ENCODE results near the gene ZNF683.
A peak's percentile ranks its signal among the peaks of the same experiment; 100 is the strongest.
"Not testable (repeated sequence)": the region's sequence is repeated elsewhere in the genome, so short reads cannot be mapped to it uniquely, and the experiment has no call there.

Gene ZNF683

DNA sequence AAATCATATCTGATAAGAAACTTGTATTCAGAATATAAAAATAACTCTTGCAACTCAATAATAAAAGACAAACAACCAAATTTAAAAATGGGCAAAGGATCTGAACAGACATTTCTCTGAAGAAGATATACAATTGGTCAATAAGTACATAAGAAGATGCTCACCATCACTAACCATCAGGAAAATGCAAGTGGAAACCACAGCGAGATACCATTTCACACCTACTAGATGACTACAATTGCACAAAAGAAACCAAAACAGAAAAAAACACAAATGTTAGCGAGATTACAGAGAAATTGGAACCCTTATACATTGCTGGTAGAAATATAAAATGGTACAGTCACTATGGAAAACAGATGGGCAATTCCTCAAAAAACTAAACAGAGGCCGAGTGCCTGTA lies 11.5 kb upstream of the ZNF683 start:
- DNase-seq: no peak

DNA sequence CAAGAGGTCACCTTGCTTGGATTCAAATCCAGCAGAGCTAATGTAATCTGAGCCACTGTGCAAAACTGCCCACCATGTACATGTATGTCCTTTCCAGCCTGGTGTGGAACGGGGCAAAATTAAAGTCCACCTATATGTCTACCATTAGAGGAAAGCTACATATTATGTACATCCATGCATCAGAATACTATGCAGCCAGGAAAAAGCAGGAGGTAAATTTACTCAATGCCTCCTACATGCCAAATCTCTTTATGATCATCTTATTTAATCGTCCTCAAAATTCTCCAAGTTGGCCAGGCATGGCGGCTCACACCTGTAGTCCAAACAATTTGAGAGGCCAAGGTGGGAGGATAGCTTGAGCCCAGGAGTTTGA lies 6.3 kb upstream of the ZNF683 start:
- no peak for DNase-seq

DNA sequence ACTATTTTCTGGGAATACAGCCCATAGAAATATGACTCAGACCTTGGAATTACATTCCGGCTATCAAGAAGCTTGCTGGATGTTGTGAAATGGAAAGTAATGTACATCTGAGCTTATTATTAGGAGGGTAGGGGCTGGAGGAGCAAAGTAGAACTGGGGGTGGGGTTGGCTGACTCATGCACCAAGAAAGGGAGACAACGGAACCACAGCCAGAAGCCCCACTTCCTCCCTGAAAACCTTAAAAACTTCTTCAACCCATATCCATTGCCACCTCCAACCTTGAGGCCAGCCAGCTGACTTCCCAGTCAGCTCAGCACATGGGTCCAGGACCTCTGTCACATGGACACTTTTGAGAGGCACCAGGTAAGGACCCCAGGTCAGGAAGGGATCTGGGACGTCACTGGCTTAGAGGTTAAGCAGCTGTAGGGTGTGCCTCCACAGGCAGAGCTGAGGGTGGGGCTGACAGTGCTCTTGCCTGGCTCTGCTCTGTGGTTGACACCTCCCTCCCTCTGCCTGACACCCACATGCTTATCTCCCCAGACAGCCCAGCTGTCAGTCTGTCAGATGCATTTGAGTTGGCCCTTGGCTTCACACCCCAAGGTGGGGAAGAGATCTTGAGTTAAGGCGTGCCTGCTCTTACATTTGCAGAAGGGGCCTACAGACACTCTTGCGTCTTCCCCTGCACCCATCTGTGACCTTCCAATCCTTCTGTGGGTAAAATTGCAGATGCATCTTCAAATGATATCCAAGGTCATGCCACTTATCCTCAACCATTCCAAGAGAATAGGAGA lies 5.7 kb upstream of the ZNF683 start:
- no peak for DNase-seq

DNA sequence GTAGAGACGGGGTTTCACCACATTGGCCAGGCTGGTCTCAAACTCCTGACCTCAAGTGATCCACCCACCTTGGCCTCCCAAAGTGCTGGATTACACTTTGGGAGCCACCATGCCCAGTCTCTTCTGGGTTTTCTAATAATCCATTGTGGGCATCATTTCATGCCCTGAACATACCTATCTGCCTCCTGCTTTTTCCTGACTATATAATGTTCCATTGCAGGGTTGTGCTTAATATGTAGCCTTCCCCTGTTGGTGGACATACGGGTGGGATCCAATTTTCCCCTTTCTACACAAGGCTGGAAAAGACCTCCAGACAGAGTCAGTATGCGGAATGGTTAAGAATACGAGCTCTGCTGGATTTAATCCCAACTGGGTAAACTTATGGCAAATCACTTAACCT lies 3.5 kb upstream of the ZNF683 start:
- no peak for DNase-seq

DNA sequence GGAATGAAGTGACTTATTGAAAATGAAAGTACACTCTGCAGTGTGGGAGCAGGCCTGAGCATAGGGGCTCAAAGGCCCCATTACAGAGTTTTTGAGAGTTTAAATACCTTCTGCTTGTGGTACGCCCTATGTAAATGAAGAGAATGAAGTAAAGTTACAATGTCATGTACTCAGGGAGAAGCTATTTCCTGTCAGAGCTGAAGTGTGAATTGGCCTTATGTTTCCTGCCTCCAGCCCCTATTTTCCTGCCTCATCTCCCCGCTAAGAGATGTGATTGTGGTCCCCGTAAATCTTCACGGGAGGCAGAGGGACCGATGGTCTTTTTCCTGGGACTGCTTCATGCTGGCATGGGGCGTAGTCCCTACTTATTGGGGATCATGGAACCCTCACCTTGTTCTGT lies 2.5 kb upstream of the ZNF683 start:
- no peak for DNase-seq

DNA sequence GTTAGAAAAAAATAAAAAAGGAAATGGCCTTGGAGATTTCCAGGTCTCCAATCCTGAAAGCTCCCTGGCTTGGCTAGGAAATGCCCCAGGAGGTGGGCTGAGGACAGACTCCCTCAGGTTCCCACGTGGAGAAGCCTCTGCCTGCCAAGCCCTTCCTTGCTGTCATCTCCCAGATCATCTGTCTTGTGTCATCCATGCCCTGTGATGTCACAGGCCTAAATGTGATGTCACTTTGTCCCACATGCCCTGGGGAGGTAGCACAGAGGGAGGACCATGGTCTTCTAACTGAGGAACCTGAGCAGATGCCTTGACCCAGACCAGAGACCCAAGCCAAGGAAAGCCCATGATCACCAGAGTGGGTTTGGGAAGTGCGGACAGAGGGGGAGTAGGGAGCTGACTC lies 1.8 kb upstream of the ZNF683 start:
- DNase-seq: not testable (repeated sequence)

DNA sequence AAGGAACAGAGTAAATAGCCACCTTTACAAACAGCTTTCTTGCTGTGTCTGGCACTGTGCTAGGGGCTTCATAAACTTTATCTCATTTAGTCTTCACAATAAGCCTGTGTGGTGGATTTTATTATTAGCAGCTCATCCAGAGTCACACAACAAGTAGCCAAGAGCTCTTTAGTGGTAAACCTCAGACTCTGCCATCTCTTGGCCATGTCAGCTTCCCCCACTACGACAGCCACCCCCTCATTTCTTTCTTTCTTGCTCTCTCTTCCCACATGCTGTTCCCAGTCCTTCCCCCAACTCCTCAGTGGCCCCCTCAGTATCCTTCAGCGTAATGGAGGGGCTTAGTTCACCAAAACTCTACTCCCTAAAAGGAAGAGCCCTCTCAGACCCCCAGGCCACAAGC lies 1.2 kb upstream of the ZNF683 start:
- no peak for DNase-seq

DNA sequence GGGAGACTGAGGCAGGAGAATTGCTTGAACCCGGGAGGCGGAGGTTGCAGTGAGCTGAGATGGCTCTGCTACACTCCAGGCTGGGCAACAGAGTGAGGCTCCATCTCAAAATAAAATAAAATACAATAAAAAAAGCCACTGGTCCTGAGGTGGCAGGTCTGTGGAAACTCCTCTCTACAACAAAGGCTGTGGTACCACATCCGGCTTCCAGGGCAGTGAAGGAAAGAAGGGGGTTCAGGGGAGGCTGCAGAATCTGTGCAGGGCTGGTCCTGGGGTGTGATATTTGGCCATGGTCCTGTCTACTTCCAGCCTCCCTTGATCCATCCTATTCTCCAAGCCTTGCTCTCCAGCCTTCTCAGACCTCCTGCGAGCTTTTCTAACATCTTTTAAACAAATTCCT lies 731 bp upstream of the ZNF683 start:
- DNase-seq: no peak

DNA sequence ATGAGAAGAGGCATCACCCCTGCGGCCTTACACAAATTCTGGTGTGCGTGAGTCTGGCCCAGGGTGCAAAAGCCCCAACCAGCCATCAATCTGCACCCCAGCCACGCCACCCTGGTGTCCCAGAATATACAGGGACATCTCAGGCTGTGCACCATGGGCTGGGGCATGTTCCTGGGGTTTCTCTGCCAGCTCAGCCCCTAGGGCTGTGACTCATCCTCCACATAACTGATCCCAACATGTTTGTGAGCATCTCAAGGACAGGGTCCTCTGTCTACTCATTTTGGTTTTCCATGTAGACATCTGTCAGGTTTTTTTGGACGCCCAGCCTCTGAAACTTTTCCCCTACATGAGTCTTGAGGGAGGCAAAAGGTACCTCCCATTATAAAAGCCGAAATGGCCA lies 511 bp downstream of the ZNF683 start:
- DNase-seq: no peak

DNA sequence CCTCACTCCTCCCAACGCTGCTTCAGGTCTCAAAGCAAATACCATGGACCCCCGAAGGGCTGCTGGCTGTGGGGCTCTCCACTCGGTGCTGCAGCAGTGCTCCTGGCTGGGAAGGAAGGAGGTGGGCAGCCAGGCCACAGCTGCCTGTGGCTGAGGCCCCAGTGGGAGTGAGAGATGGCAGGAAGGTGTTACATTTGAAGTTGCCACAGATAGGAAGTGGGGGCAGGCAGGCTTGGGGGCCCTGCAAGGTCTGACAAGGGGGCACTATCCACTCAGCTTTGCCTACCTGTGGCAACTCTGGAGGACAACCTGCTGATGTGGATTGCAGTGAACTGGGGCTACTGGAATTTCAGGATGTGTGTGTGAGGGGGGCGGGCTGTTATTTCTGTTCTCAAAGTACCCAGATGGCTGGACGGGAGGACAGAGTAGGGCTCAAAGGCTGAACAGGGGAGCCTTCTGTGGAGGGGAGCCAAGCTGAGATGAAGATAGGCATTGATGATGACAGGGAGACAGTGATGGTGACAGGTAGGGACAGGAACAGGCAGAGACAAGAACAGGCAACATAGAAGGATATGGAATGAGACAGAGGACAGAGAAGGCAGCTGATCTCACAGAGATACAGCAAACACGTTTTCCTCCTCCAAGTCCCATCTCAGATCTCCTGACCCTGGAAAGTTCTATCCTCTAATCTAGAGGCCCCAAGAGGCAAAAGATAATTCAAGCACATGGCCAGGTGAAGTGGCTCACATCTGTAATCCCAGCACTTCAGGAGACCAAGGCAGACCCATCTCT lies 1.8 kb downstream of the ZNF683 start:
- DNase-seq: no peak

DNA sequence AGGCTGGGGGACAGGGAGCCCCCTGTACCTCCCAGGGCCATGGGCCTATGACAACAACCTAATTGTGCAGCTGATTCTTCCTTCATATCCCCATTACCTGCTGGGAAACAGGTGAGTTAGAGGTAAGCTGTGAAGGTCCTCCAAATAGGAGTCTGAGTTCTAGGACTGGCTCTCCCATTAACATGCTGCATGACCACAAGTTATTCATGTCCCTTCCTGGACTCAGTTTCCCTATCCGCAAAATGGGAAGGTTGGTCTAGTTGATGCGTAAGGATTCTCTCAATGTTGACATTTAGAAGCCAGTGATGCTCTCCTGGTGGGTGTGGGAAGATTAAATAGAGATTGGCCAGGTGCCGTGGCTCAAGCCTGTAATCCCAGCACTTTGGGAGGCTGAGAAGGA lies 4.1 kb downstream of the ZNF683 start:
- DNase-seq: no peak

DNA sequence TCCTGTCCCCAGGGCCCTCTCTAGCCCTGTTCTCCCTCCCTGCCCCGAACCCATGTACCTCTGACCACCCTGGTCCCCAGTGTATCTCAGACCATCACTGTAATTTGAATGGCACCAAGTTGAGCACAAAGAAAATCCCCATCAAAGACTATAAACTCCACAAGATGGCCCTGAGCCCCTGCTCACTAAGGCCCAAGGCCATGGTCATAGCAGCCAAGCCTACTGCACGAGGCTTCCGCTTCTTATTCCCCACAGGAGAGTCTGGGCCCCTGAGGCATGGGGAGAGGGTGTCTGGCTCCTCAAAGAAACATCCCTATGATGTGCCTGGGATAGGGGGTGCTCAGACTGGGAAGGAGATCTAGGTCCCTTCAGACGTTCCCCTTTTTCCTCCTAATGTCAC lies 4.5 kb downstream of the ZNF683 start:
- DNase-seq: no peak

DNA sequence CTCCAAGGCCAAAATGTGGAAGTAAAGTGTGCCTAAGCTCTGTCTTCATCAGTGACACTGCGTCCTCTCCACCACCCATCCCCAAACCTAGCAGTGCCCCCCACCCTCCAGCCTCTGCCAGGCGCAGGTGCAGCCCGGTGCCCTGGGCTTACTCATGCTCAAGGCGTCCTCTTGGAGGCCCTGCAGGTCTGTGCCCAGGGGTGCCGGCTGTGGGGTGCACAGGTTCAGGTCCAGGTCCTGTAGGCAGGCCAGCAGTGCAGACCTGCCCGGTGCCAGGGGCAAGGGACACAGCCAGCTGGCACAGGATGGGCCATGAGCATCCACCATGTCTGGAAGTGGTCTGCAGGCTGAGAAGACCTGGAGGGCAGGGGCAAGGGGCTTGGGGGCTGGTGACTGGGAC lies 5.1 kb downstream of the ZNF683 start:
- no peak for DNase-seq

DNA sequence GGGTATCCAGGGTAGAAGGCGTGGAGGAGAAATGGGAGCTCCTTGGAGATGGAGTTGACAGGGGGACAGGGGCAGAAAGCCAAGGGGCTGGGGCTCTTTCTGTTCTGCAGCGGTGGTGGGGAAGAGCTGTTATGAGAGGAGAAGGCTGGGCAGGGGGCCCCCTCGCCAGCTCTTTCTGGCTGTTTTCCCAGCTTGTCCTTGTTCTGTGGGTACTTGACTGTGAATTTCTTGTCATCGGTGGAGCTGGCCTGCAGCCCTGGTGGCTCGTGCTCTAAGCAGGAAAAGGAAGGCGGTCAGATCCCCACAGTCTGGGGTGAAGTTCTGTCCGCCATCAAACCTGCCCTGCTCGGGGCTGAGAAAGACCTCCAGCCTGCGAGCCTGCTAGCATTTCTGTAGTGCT lies 7.6 kb downstream of the ZNF683 start:
- no peak for DNase-seq

DNA sequence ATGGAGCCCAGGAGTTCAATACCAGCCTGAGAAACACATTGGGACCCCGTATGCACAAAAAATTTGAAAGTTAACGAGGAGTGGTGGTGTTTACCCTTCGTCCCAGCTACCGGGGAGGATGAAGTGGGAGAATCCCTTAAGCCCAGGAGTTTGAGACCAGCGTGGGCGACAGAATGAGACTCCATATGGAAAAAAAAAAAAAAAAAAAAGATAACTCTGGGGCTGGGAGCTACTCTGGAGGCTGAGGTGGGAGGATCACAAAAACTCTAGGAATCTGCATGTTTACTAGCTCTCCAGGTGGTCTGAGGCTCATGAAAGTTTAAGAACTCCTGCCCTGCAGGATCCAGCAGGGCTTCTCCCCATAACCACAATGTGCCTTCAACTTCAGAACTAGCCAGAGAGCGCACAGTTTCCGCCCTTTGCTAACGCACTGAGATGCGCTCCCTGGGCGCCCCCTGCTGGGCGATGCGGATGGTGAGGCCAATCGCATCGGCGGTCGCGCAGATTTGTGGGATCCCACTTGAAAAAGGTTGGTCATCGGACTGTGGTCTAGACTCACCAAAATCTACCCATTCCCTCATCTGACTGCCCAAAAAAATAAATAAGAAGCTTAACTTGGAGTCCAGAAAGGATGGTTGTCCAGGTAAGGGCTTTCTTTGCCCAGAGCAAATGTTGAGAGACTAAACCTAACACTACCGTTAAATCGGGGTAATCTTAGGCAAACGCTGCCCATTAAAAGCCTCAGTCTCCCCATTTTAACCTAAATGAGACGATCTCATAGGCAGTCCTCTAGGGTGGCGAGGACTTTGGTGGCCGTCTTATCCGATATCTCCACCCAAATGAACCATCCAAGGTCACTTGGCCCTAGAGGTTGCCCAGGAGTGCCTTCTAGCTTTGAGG lies 8.8 kb downstream of the ZNF683 start:
- DNase-seq: peak; percentile 48

DNA sequence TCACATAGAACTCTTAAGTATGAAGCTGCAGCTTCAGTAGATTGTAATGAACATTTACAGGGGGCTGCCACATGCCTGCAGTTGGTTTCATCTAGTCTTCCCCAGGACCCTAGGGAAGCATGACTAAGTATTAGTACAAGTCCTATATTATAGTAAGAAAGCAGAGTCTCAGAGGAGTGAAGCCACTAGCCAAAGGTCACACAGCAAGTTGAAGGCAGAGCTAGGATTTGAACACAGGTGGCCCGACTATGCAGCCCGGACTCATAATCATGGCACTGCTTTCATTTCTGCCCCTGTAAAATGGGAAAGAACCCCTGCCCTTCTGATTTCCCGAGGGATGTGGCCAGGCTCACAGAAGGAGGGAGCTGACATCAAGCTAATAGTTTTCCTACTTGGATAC lies 10.2 kb downstream of the ZNF683 start:
- DNase-seq: no peak

DNA sequence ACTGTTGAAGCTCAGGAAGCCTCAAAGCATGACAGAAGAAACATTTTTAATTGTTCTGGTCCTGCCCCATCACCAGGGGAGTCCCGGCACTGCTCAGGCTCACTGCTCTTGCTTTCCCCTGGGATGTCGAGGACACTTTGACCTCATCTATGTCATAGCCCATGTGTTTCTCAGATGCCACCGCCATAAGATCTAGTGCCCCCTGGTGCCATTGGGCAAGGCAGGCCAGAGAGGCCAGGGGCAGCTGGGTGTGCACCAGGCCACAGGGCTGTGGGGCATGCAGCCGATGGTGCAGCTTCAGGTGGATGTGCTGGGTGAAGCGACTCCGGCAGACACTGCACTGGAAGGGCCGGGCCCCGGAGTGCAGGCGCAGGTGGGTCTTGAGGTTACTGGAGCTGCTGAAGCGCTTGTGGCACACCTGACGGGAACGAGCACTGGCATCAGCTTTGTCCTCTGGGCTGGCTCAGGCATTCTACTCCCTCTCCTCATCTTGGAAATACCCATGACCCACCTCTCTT lies 10.9 kb downstream of the ZNF683 start:
- DNase-seq: no peak

DNA sequence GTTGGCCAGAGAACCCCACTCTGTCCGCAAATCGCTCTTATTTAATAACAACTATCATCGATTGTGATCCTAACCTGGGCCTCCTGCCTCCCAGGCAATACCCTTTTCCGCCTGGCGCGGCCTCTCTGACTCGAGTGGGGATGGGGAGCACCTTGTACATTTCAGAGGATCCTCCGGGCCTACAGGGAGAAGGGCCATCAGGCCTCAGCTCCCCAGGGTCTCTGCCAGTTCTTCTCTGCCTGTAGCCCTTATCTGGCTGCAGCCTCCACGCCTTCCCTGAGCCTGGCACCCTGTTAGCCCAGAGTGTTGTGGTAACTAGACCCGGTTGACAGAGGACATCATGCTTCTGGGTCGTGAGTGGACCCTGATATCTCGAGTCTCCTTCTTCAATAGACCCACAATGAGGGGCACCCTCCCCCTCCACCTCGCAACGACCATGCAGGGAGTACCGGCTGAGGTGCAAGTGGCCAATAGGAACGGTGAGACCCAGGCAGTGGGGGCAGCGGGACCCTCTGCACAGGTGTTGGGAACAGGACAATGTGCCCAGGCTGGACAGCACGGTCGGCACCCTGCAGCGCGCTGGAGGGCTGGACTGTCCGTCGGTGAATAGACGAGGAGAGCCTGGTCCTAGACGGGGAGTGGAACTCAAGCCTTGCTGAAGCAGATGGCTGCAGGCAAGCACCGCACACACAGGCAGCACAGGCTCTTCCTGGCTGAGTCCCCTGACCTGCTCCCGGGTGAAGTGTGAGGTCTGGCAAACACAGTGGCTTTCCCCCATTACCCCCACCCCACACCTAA lies 11.5 kb downstream of the ZNF683 start:
- no peak for DNase-seq

DNA sequence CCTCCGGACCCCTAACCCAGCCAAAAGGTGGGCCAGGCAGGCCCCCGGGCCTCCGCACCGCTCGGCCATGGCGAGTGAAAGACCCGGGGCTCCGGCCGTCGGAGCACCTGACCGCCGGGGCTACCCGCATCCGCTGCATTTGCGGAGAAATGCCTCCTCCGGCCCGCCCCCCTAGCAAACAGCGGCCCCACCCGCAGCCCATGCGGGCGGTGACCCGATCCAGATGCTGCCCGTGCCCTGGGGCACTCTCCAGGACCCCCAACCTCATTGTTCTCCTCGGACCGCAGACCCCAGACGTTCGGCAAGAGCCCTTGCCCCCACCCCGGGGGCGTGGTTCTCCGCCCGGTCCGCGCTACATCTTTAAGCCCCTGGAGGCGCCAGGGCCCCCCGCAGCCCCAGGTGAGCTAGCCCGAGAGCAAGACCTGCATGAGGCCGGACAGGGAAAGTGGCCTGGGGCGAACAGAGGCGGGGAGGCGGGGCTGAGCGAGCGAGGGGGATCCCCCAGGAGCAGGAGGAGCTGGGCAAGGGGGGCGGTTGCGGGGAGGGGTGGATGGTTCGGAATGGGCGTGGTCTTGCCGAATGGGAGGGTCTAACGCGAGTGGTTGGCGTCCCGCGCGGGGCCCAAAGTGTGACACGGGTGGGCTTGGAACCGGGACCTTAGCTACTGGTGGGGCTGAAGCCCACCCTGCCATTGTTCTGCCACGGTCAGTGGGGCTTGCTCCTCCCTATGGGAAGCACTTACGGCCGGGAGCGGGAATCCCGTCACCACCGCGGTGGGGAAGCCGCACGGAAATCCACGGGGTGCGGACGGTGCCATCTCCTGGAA lies 12.4 kb downstream of the ZNF683 start:
- DNase-seq: no peak

DNA sequence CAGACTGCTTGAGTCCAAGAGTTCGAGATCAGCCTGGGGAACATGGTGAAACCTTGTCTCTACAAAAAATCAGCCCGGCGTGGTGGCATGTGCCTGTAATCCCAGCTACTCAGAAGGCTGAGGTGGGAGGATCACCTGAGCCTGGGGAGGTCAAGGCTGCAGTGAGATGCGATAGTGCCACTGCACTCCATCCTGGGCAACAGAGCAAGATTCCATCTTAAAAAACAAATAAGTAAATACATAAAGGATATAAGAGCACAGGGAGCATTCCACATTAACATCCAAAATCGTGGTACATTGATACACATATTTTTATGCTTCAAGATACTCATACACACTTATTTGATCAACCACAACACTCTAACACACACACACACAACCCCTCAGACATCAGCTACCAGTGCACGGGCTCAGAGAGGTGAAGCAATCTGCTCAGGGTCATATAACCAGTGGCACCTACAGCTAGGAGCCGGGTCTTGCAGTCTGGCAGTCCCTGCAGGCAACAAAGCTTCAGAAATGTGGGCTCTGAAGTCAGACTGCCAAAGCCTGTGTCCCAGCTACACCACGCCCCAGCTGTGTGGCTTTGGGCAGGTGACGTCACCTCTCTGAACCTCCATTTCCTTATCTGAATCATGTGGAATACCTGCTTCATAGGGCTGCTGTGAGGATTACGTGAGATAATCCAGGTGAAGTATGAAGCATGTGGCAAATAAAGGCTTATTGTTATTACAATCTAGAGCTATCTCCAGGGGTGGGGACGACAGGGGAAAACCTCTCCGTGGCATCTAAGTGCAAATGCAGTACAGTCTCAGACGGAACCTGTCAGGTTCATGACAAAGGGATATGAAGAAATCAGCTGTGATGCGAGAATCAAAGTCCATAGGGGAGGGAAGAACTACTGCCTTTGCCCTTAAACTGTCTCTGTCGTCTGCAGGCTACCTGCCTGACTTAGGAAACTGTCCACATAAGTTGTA lies 13.9 kb downstream of the ZNF683 start:
- no peak for DNase-seq
